GM23248 (cell line): ENCODE data around the gene PPP1R9B.

Experiments used
- EZH2 ChIP-seq: fragments of 200-600 bp; sonication (generic); IDR thresholded peaks from 2 replicates; pipeline ENCODE4 v1.6.1; 2018; ENCODE audit warnings: antibody characterized with exemption, mild to moderate bottlenecking; ENCODE audit not compliant: insufficient read depth, poor library complexity, severe bottlenecking
- EZH2phosphoT487 ChIP-seq: fragments of 200-600 bp; sonication (generic); IDR thresholded peaks from 2 replicates; pipeline ENCODE4 v1.6.1; 2018; ENCODE audit warnings: antibody characterized with exemption, moderate library complexity, mild to moderate bottlenecking, low read depth; ENCODE audit not compliant: insufficient read depth

GRCh38 chr17:50166518-50167181 is 16.2 kb upstream of the PPP1R9B start:
- TF ChIP-seq EZH2phosphoT487 (no peak), EZH2 (no peak)
